HCT116 (cell line): ENCODE data around the gene ARHGAP9. TPM values are rescaled to one million over a fixed set of nuclear protein-coding genes. Genes with fewer than 3 reads are reported as not detected.

ENCODE experiments used
- ATAC-seq: fragments of 200-7000 bp; cut with Tn5 transposase; 2 replicates; pipeline ENCODE4 v1.9.1; 2020; ENCODE audit warnings: mild to moderate bottlenecking, moderate library complexity
- BruUV-seq: library from RNA; stranded (reverse); fragments of 400-500 nt; replicated peaks from 2 replicates; lab custom pipeline; 2021; lab: Mats Ljungman, UMichigan
- CTCF ChIA-PET: fragments of 300-600 bp; sonication (Branson Sonifier 250); formaldehyde crosslinking; loops from one replicate; lab custom pipeline; 2021; ENCODE audit warnings: antibody characterized with exemption; lab: Charles Lee
- POLR2A ChIA-PET: fragments of 300-600, 350-600 bp; sonication (Branson Sonifier 250); formaldehyde crosslinking; loops from one replicate; lab custom pipeline; 2021; ENCODE audit warnings: antibody characterized with exemption; lab: Charles Lee
- RAD21 ChIA-PET, 2 experiments: fragments of 300-600 bp; sonication (Branson Sonifier 250); formaldehyde crosslinking; loops; one replicate each; lab custom pipeline; 2023; ENCODE audit warnings: low total read pairs in 2 of 2; ENCODE audit not compliant: uncharacterized antibody in 2 of 2, unreplicated experiment in 2 of 2, low non-redundant PET in 1 of 2; lab: Charles Lee
- DNase-seq: peaks from one replicate; pipeline ENCODE4 v3.0.0-alpha.2; 2010; ENCODE audit warnings: low read depth, low spot score
- H2AFZ ChIP-seq: fragments of 200-600 bp; shearing (Covaris generic), sonication (generic); 2 replicates; pipeline ENCODE4 v1.6.1; 2017; ENCODE audit warnings: low read depth, mixed run types, mixed read lengths, antibody characterized with exemption, low read length; ENCODE audit not compliant: poor library complexity, severe bottlenecking
- H3K27ac ChIP-seq: 2 replicates; pipeline ENCODE4 v1.5.1; 2012; ENCODE audit warnings: low read depth, low read length
- H3K27me3 ChIP-seq: fragments of 200-600 bp; sonication (generic); 2 replicates; pipeline ENCODE4 v1.6.1; 2016; ENCODE audit warnings: mixed run types, low read length, mixed read lengths; ENCODE audit not compliant: insufficient read depth
- H3K36me3 ChIP-seq, 2 experiments: fragments of 200-500 bp in 1 of 2; fragments of 200-600 bp in 1 of 2; sonication (Bioruptor generic) in 1 of 2; sonication (generic) in 1 of 2; 2 replicates each; pipeline versions ENCODE4 v1.5.1 to v1.6.1; 2014 to 2016; ENCODE audit warnings: low read length in 2 of 2, inconsistent platforms in 1 of 2, mixed read lengths in 1 of 2, mixed run types in 1 of 2; ENCODE audit not compliant: insufficient read depth in 2 of 2, control insufficient read depth in 1 of 2
- H3K4me1 ChIP-seq, 2 experiments: fragments of 200-600 bp in 1 of 2; sonication (generic) in 1 of 2; 2 replicates each; pipeline versions ENCODE4 v1.5.1 to v1.6.1; 2012 to 2017; ENCODE audit warnings: low read length in 2 of 2, inconsistent platforms in 1 of 2, mild to moderate bottlenecking in 1 of 2, mixed read lengths in 1 of 2, mixed run types in 1 of 2, moderate library complexity in 1 of 2; ENCODE audit not compliant: insufficient read depth in 2 of 2, control insufficient read depth in 1 of 2
- H3K4me2 ChIP-seq: fragments of 200-600 bp; sonication (generic); 2 replicates; pipeline ENCODE4 v1.6.1; 2017; ENCODE audit warnings: mixed run types, low read length, mixed read lengths
- H3K4me3 ChIP-seq, 2 experiments: fragments of 200-600 bp in 1 of 2; sonication (generic) in 1 of 2; replicated peaks in 1 of 2; 2 replicates each; pipeline ENCODE4 v1.5.1; 2011 to 2016; ENCODE audit warnings: low read length in 2 of 2, control low read depth in 1 of 2, low read depth in 1 of 2, mild to moderate bottlenecking in 1 of 2, mixed read lengths in 1 of 2, mixed run types in 1 of 2
- H3K79me2 ChIP-seq: fragments of 200-600 bp; sonication (generic); 2 replicates; pipeline ENCODE4 v1.6.1; 2017; ENCODE audit warnings: mild to moderate bottlenecking, mixed run types, low read length, moderate library complexity, mixed read lengths; ENCODE audit not compliant: insufficient read depth
- H3K9ac ChIP-seq: fragments of 200-600 bp; sonication (generic); 2 replicates; pipeline ENCODE4 v1.6.1; 2016; ENCODE audit warnings: low read length, mixed read lengths
- H3K9me2 ChIP-seq: fragments of 200-600 bp; sonication (generic), shearing (Covaris generic); 2 replicates; pipeline ENCODE4 v1.6.1; 2017; ENCODE audit warnings: mixed run types, mild to moderate bottlenecking, moderate library complexity; ENCODE audit not compliant: insufficient read depth
- H3K9me3 ChIP-seq, 2 experiments: fragments of 200-500 bp in 1 of 2; fragments of 200-600 bp in 1 of 2; sonication (Bioruptor generic) in 1 of 2; sonication (generic) in 1 of 2; 2 replicates each; pipeline ENCODE4 v1.6.1; 2014 to 2017; ENCODE audit warnings: low read length in 2 of 2, mixed read lengths in 2 of 2, inconsistent platforms in 1 of 2, low read depth in 1 of 2, mild to moderate bottlenecking in 1 of 2, mixed run types in 1 of 2, moderate library complexity in 1 of 2; ENCODE audit not compliant: control insufficient read depth in 1 of 2, insufficient read depth in 1 of 2
- H4K20me1 ChIP-seq: fragments of 200-600 bp; sonication (generic), shearing (Covaris generic); 2 replicates; pipeline ENCODE4 v1.6.1; 2017; ENCODE audit warnings: mixed run types, mild to moderate bottlenecking, moderate library complexity; ENCODE audit not compliant: insufficient read depth
- EZH2phosphoT487 ChIP-seq: fragments of 200-600 bp; IDR thresholded peaks from 2 replicates; pipeline ENCODE4 v1.6.1; 2018; ENCODE audit warnings: antibody characterized with exemption, borderline replicate concordance
- POLR2A ChIP-seq: IDR thresholded peaks from 2 replicates; pipeline ENCODE4 v1.7.0; 2011; ENCODE audit warnings: borderline replicate concordance; ENCODE audit not compliant: insufficient read depth, insufficient read length; ENCODE audit errors: extremely low read depth
- RAD21 ChIP-seq: IDR thresholded peaks from 2 replicates; pipeline ENCODE4 v1.6.1; 2012; ENCODE audit warnings: low read depth, mild to moderate bottlenecking
- YY1 ChIP-seq: IDR thresholded peaks from 2 replicates; pipeline ENCODE4 v1.6.1; 2011; ENCODE audit warnings: low read length, low read depth, moderate library complexity, mild to moderate bottlenecking; ENCODE audit not compliant: insufficient replicate concordance; ENCODE audit errors: extremely low read depth
- ZFX ChIP-seq: fragments of 450-650 bp; IDR thresholded peaks from 2 replicates; pipeline ENCODE4 v1.6.1; 2017
- intact Hi-C: fragments of 100-400 bp; cut with micrococcal nuclease; formaldehyde crosslinking; loops from 2 replicates; pipeline ENCODE4 v1.10.0; 2022
- total RNA-seq: library from RNA; stranded (reverse); gene quantifications from one replicate; pipeline ENCODE4 v1.2.1, GENCODE V29; 2021; ENCODE audit not compliant: unreplicated experiment
- TF ChIP-seq, protein P1 (sequence below), 3 experiments: fragments of 200-600 bp in 1 of 3; sonication (generic) in 1 of 3; IDR thresholded peaks in 2 of 3; conservative IDR thresholded peaks in 1 of 3; 2 replicates each; pipeline ENCODE4 v1.5.1; 2012 to 2017; ENCODE audit warnings: low read depth in 2 of 3, low read length in 2 of 3, antibody characterized with exemption in 1 of 3, borderline replicate concordance in 1 of 3, control low read depth in 1 of 3, mild to moderate bottlenecking in 1 of 3, mixed read lengths in 1 of 3, mixed run types in 1 of 3, moderate library complexity in 1 of 3; ENCODE audit not compliant: insufficient read depth in 1 of 3
- TF ChIP-seq, protein P2 (sequence below): IDR thresholded peaks from 2 replicates; pipeline ENCODE4 v1.6.1; 2012; ENCODE audit warnings: low read depth
- TF ChIP-seq, protein P3 (sequence below): IDR thresholded peaks from 2 replicates; pipeline ENCODE4 v1.6.1; 2012

ARHGAP9 gene
- total RNA-seq, 1 experiment from 2014 or later, result 0.84 TPM

DNA sequence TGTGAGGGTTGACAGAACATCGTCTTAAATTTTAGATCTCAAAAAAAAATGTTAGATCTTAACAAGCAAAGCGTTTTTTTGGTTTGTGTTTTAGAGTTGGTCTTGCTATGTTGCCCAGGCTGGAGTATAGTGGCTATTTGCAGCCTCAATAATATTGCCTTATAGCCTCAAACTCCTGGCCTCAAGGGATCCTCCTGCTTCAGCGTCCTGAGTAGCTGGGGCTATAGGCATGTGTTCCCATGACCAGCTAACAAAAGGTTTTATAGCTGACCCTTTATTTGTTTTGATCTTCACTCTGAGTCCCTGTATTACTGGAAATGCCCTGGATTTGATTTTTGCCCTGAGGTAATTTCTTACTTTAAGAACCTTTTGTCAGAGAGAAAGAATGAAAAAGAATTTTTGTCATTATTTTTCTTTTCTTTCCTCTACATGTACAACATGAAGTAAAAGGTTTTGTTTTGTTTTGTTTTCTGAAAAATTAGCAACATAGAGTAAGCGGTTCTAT is 39.9 kb downstream of the ARHGAP9 start:
- Histone ChIP-seq H4K20me1 (no peaks in the 10 kb centered on the region), H3K79me2 (no peaks in the 10 kb centered on the region), H2AFZ (no peak overlapping the region), H3K4me2 (no peak overlapping the region), H3K4me1 (no peaks in the 10 kb centered on the region), H3K9me3 (peaks cover 0 to 8% of the 10 kb centered on the region in 2 experiments; a peak in 1 of 4 replicates), H3K9me2 (no peaks in the 10 kb centered on the region), H3K27me3 (no peaks in the 10 kb centered on the region), H3K36me3 (no peaks in the 10 kb centered on the region), H3K4me3 (no peak overlapping the region), H3K27ac (no peak overlapping the region), H3K9ac (no peak overlapping the region)
- no TSS peak for BruUV-seq
- POLR2A ChIA-PET, result no interaction called here
- CTCF ChIA-PET, result interaction anchor here (1.2 kb wide), 1 partner anchor 13 kb away, joined by 4 read pairs; no protein-coding TSS in a partner anchor
- intact Hi-C loops, result no loop called here
- RAD21 ChIA-PET, result no interaction called here
- DNase-seq (no peak), ATAC-seq (no peak)
- no peak for TF ChIP-seq ZFX
- no peak for TF ChIP-seq POLR2A
- TF ChIP-seq, protein P1, sequence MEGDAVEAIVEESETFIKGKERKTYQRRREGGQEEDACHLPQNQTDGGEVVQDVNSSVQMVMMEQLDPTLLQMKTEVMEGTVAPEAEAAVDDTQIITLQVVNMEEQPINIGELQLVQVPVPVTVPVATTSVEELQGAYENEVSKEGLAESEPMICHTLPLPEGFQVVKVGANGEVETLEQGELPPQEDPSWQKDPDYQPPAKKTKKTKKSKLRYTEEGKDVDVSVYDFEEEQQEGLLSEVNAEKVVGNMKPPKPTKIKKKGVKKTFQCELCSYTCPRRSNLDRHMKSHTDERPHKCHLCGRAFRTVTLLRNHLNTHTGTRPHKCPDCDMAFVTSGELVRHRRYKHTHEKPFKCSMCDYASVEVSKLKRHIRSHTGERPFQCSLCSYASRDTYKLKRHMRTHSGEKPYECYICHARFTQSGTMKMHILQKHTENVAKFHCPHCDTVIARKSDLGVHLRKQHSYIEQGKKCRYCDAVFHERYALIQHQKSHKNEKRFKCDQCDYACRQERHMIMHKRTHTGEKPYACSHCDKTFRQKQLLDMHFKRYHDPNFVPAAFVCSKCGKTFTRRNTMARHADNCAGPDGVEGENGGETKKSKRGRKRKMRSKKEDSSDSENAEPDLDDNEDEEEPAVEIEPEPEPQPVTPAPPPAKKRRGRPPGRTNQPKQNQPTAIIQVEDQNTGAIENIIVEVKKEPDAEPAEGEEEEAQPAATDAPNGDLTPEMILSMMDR (IDR thresholded peaks at IDR 0.05 in 2 of 3, conservative IDR thresholded peaks at IDR 0.05 in 1 of 3; ENCODE audit: borderline replicate concordance in 1 of 3, insufficient read depth in 1 of 3, low read depth in 2 of 3, low read length in 2 of 3), result no peak
- no peak for TF ChIP-seq YY1
- TF ChIP-seq, protein P2, sequence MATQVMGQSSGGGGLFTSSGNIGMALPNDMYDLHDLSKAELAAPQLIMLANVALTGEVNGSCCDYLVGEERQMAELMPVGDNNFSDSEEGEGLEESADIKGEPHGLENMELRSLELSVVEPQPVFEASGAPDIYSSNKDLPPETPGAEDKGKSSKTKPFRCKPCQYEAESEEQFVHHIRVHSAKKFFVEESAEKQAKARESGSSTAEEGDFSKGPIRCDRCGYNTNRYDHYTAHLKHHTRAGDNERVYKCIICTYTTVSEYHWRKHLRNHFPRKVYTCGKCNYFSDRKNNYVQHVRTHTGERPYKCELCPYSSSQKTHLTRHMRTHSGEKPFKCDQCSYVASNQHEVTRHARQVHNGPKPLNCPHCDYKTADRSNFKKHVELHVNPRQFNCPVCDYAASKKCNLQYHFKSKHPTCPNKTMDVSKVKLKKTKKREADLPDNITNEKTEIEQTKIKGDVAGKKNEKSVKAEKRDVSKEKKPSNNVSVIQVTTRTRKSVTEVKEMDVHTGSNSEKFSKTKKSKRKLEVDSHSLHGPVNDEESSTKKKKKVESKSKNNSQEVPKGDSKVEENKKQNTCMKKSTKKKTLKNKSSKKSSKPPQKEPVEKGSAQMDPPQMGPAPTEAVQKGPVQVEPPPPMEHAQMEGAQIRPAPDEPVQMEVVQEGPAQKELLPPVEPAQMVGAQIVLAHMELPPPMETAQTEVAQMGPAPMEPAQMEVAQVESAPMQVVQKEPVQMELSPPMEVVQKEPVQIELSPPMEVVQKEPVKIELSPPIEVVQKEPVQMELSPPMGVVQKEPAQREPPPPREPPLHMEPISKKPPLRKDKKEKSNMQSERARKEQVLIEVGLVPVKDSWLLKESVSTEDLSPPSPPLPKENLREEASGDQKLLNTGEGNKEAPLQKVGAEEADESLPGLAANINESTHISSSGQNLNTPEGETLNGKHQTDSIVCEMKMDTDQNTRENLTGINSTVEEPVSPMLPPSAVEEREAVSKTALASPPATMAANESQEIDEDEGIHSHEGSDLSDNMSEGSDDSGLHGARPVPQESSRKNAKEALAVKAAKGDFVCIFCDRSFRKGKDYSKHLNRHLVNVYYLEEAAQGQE, result no peak
- TF ChIP-seq EZH2phosphoT487, result no peak
- no peak for TF ChIP-seq RAD21
- TF ChIP-seq, protein P3, sequence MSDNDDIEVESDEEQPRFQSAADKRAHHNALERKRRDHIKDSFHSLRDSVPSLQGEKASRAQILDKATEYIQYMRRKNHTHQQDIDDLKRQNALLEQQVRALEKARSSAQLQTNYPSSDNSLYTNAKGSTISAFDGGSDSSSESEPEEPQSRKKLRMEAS, result no peak
